ENCODE data around the gene MARCHF7.

- no peak for TF ChIP-seq POLR2AphosphoS5 (IDR thresholded peaks at IDR 0.05)
- no peak for TF ChIP-seq CTCF (IDR thresholded peaks at IDR 0.05)
- no peak for TF ChIP-seq POLR2A (IDR thresholded peaks at IDR 0.05)
These were observed 2.1 kb downstream of the MARCHF7 start for GRCh38 chr2:159714247-159714930.
